K562 (cell line): ENCODE results near the gene TM9SF4. TPM values are rescaled to one million over a fixed set of nuclear protein-coding genes. Genes with fewer than 3 reads are reported as not detected.

ENCODE experiments used
- ATAC-seq: fragments of 200-7000 bp; cut with Tn5 transposase; 3 replicates; pipeline ENCODE4 v1.9.1; 2020; ENCODE audit warnings: moderate library complexity
- BruUV-seq: library from RNA; stranded (reverse); fragments of 400-500 nt; replicated peaks from 2 replicates; lab custom pipeline; 2021; lab: Mats Ljungman, UMichigan
- CTCF ChIA-PET: fragments of 300-600 bp; formaldehyde crosslinking; extraction: SDS; loops from one replicate; lab custom pipeline; 2021; ENCODE audit warnings: low intra/inter-chr PET ratio; lab: Yijun Ruan, JAX
- POLR2A ChIA-PET: fragments of 300-600, 350-650 bp; sonication (Branson Sonifier 250); formaldehyde crosslinking; extraction: SDS; loops from one replicate; lab custom pipeline; 2021; ENCODE audit warnings: antibody characterized with exemption, inconsistent platforms; lab: Yijun Ruan, JAX
- DNase-seq, 4 experiments: peaks; one replicate each; pipeline versions ENCODE4 v3.0.0 to v3.0.0-alpha.2; 2011 to 2018; ENCODE audit warnings: low spot score in 3 of 4, mixed read lengths in 3 of 4; ENCODE audit errors: extremely low read depth in 1 of 4
- FAIRE-seq: peaks from 2 replicates; lab custom pipeline; 2011; peaks lifted over from hg19 to GRCh38; lab: Jason Lieb, UNC
- H2AFZ ChIP-seq: 2 replicates; pipeline ENCODE4 v1.6.0; 2011; ENCODE audit warnings: low read depth, low read length, control low read depth, inconsistent platforms
- H3K27ac ChIP-seq: fragments of 200-600 bp; 3 replicates; pipeline ENCODE4 v1.8.0; 2011; ENCODE audit warnings: low read depth, mild to moderate bottlenecking, control low read depth, inconsistent platforms, low read length, moderate library complexity, mixed read lengths; ENCODE audit errors: extremely low read depth
- H3K27me3 ChIP-seq, 2 experiments: fragments of 300-600 bp in 1 of 2; 2 replicates in 1 of 2; 3 replicates in 1 of 2; pipeline versions ENCODE4 v1.6.0 to v1.8.0; 2011; ENCODE audit warnings: inconsistent platforms in 2 of 2, low read length in 2 of 2, mild to moderate bottlenecking in 1 of 2, mixed read lengths in 1 of 2, moderate library complexity in 1 of 2; ENCODE audit not compliant: control insufficient read depth in 2 of 2, insufficient read depth in 2 of 2
- H3K36me3 ChIP-seq: fragments of 300-600 bp; 3 replicates; pipeline ENCODE4 v1.8.0; 2011; ENCODE audit warnings: mild to moderate bottlenecking, low read length, inconsistent platforms; ENCODE audit not compliant: control insufficient read depth, insufficient read depth
- H3K4me1 ChIP-seq, 2 experiments: fragments of 200-600 bp in 1 of 2; replicated peaks in 1 of 2; 2 replicates in 1 of 2; 3 replicates in 1 of 2; pipeline versions ENCODE4 v1.5.1 to v1.8.0; 2011; ENCODE audit warnings: inconsistent platforms in 2 of 2, low read length in 2 of 2, mild to moderate bottlenecking in 1 of 2, mixed read lengths in 1 of 2, moderate library complexity in 1 of 2; ENCODE audit not compliant: control insufficient read depth in 2 of 2, insufficient read depth in 2 of 2
- H3K4me2 ChIP-seq: 2 replicates; pipeline ENCODE4 v1.6.1; 2011; ENCODE audit warnings: low read length, control low read depth, inconsistent platforms, mixed read lengths; ENCODE audit not compliant: insufficient read depth
- H3K4me3 ChIP-seq: fragments of 200-600 bp; sonication (generic), shearing (Covaris generic); 2 replicates; pipeline ENCODE4 v1.5.1; 2016; ENCODE audit warnings: control low read depth, inconsistent platforms
- H3K79me2 ChIP-seq: fragments of 200-600 bp; 3 replicates; pipeline ENCODE4 v1.8.0; 2011; ENCODE audit warnings: low read length, inconsistent platforms; ENCODE audit not compliant: control insufficient read depth, insufficient read depth
- H3K9ac ChIP-seq, 2 experiments: 2 replicates each; pipeline versions ENCODE4 v1.6.0 to v1.6.1; 2011; ENCODE audit warnings: low read depth in 2 of 2, low read length in 2 of 2, control low read depth in 1 of 2, inconsistent platforms in 1 of 2, mild to moderate bottlenecking in 1 of 2, mixed read lengths in 1 of 2; ENCODE audit not compliant: insufficient read depth in 1 of 2
- H3K9me1 ChIP-seq: one replicate; pipeline ENCODE4 v1.6.0; 2011; ENCODE audit warnings: inconsistent platforms, mild to moderate bottlenecking, low read length, moderate library complexity; ENCODE audit not compliant: control insufficient read depth, insufficient read depth
- H3K9me3 ChIP-seq: replicated peaks from 2 replicates; pipeline ENCODE4 v1.5.1; 2011; ENCODE audit warnings: low read depth, low read length, inconsistent platforms; ENCODE audit not compliant: control insufficient read depth, insufficient read depth
- H4K20me1 ChIP-seq: replicated peaks from 2 replicates; pipeline ENCODE4 v1.6.1; 2011; ENCODE audit warnings: low read length, inconsistent platforms, mixed read lengths; ENCODE audit not compliant: control insufficient read depth, insufficient read depth
- CBX8 ChIP-seq: fragments of 200-600 bp; sonication (generic); IDR thresholded peaks from 2 replicates; pipeline ENCODE4 v1.6.1; 2012; ENCODE audit warnings: borderline replicate concordance, mixed run types, low read depth, mild to moderate bottlenecking, moderate library complexity, mixed read lengths, low read length, control low read depth, inconsistent platforms; ENCODE audit not compliant: poor library complexity, severe bottlenecking; ENCODE audit errors: extremely low read depth
- LCOR ChIP-seq: sonication (generic); formaldehyde crosslinking; IDR thresholded peaks from 2 replicates; pipeline ENCODE4 v1.8.0; 2022; ENCODE audit warnings: mild to moderate bottlenecking, missing genetic modification reagents
- MNT ChIP-seq, 2 experiments: fragments of 450-650 bp; conservative IDR thresholded peaks; 2 replicates each; pipeline ENCODE4 v1.6.1; 2017; ENCODE audit warnings: mild to moderate bottlenecking in 2 of 2, moderate library complexity in 2 of 2
- PTRF ChIP-seq: fragments of 450-650 bp; IDR thresholded peaks from 2 replicates; pipeline ENCODE4 v1.6.1; 2016; ENCODE audit warnings: mild to moderate bottlenecking, missing genetic modification characterization, missing compliant biosample characterization
- RBM39 ChIP-seq: fragments of 200-400 bp; formaldehyde crosslinking; optimal IDR thresholded peaks from 2 replicates; pipeline ENCODE3; 2018; ENCODE audit warnings: low read depth, low read length
- TAF1 ChIP-seq: IDR thresholded peaks from 2 replicates; pipeline ENCODE4 v1.6.1; 2011; ENCODE audit warnings: mild to moderate bottlenecking, low read length, moderate library complexity; ENCODE audit not compliant: insufficient read depth, control insufficient read depth, severe bottlenecking; ENCODE audit errors: extremely low read depth
- ZBTB11 ChIP-seq, 3 experiments: fragments of 200-800 bp in 1 of 3; fragments of 250-450 bp in 1 of 3; fragments of 450-650 bp in 1 of 3; sonication (Bioruptor Pico) in 1 of 3; sonication (Bioruptor generic) in 1 of 3; formaldehyde crosslinking in 1 of 3; IDR thresholded peaks; 2 replicates each; pipeline versions ENCODE4 v1.6.1 to v1.8.0; 2016 to 2022; ENCODE audit warnings: mild to moderate bottlenecking in 2 of 3, missing genetic modification characterization in 2 of 3, missing compliant biosample characterization in 1 of 3, moderate library complexity in 1 of 3
- ZKSCAN8 ChIP-seq: fragments of 200-800 bp; sonication (Bioruptor generic); IDR thresholded peaks from 2 replicates; pipeline ENCODE4 v1.6.1; 2016; ENCODE audit warnings: missing genetic modification characterization, missing compliant biosample characterization
- ZNF124 ChIP-seq: sonication (generic); formaldehyde crosslinking; IDR thresholded peaks from 2 replicates; pipeline ENCODE4 v1.8.1; 2022; ENCODE audit warnings: missing genetic modification reagents
- WGBS: fragments of 100-300 bp; shearing (Covaris generic); methylation state at CpG from one replicate; pipeline ENCODE4 v1.1.6; 2016; ENCODE audit warnings: low coverage, mixed read lengths; ENCODE audit not compliant: insufficient coverage; ENCODE audit errors: missing lambda C conversion rate; 5-methylcytosine and 5-hydroxymethylcytosine counted together
- in situ Hi-C: fragments of 300-500 bp; cut with MboI; formaldehyde crosslinking; loops from 4 replicates; pipeline ENCODE4 v1.15.0; 2018; ENCODE audit warnings: inconsistent platforms, mixed read lengths
- intact Hi-C: fragments of 100-400 bp; cut with micrococcal nuclease; formaldehyde crosslinking; loops from 2 replicates; pipeline ENCODE4 v1.14.2; 2022
- polyA plus RNA-seq, 8 experiments: library from polyadenylated mRNA; depleted of rRNA in 4 of 8; stranded (reverse) in 5 of 8; unstranded in 3 of 8; fragments of >200 nt; fragmentation: Nextera tagmentation in 2 of 8; fragmentation: Illumina TruSeq in 1 of 8; extraction: Ambion mirVana in 2 of 8; extraction: Trizol in 1 of 8; gene quantifications; 2 replicates each; pipeline versions ENCODE4 v1.2.1 to v1.2.3, GENCODE V29; 2011 to 2014; ENCODE audit warnings: inconsistent platforms in 1 of 8, missing spikeins in 1 of 8
- total RNA-seq, 7 experiments: library from RNA; depleted of rRNA in 6 of 7; stranded (reverse); fragments of >200 nt in 6 of 7; fragmentation: Illumina TruSeq in 2 of 7; extraction: Trizol in 2 of 7; gene quantifications; 2 replicates each; pipeline versions ENCODE4 v1.2.1 to v1.2.3, GENCODE V29; 2011 to 2021; ENCODE audit warnings: low replicate concordance in 1 of 7
- TF ChIP-seq, protein P1 (sequence below): sonication (generic); formaldehyde crosslinking; IDR thresholded peaks from 2 replicates; pipeline ENCODE4 v1.9.0; 2022; ENCODE audit warnings: mild to moderate bottlenecking, missing genetic modification reagents
- TF ChIP-seq, protein P2 (sequence below): sonication (generic); IDR thresholded peaks from 2 replicates; pipeline ENCODE4 v1.6.1; 2016

Gene TM9SF4
- total and polyA plus RNA-seq, 9 of the 15 experiments (the other 6 are each of a cell fraction or from before 2014, with no cell fraction given), result 14.5 to 46.3 (median 26.9) TPM

- in situ Hi-C loops, result no loop called here
- no peak for ATAC-seq
- TF ChIP-seq, protein P1, sequence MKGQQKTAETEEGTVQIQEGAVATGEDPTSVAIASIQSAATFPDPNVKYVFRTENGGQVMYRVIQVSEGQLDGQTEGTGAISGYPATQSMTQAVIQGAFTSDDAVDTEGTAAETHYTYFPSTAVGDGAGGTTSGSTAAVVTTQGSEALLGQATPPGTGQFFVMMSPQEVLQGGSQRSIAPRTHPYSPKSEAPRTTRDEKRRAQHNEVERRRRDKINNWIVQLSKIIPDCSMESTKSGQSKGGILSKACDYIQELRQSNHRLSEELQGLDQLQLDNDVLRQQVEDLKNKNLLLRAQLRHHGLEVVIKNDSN (CRISPR knock-in tag), result no peak
- TF ChIP-seq ZKSCAN8 (CRISPR knock-in tag) (no peak), LCOR (CRISPR knock-in tag) (no peak), CBX8 (no peak), PTRF (no peak), MNT (conservative IDR thresholded peaks at IDR 0.05) (no peak), ZBTB11 (CRISPR knock-in tag; IDR thresholded peaks at IDR 0.05) (no peak), ZNF124 (CRISPR knock-in tag) (no peak), TAF1 (no peak), RBM39 (no peak)
- TF ChIP-seq, protein P2, sequence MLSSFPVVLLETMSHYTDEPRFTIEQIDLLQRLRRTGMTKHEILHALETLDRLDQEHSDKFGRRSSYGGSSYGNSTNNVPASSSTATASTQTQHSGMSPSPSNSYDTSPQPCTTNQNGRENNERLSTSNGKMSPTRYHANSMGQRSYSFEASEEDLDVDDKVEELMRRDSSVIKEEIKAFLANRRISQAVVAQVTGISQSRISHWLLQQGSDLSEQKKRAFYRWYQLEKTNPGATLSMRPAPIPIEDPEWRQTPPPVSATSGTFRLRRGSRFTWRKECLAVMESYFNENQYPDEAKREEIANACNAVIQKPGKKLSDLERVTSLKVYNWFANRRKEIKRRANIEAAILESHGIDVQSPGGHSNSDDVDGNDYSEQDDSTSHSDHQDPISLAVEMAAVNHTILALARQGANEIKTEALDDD, result no peak
These were observed 5.8 kb downstream of the TM9SF4 start for GRCh38 chr20:32115211-32115767.

More at GRCh38 chr20:32115211-32115767, 5.8 kb downstream of the TM9SF4 start:
- 66% methylated on average over 5 of the region's 5 CpGs for WGBS
- Histone ChIP-seq H3K4me1 (peaks cover 3 to 12% of the 10 kb centered on the region in 2 experiments; a peak in 3 of 5 replicates), H3K9me3 (no peaks in the 10 kb centered on the region), H2AFZ (no peak overlapping the region), H3K4me3 (no peak overlapping the region), H3K9ac (no peak overlapping the region), H3K79me2 (peaks cover 90% of the 10 kb centered on the region), H3K36me3 (peaks cover 29% of the 10 kb centered on the region), H3K4me2 (no peak overlapping the region), H4K20me1 (peaks cover 25% of the 10 kb centered on the region; the same call in 1 of the 2 replicates), H3K27ac (no peak overlapping the region), H3K9me1 (no peaks in the 10 kb centered on the region), H3K27me3 (no peaks in the 10 kb centered on the region)
- ChIA-PET POLR2A (no interaction called here), CTCF (interaction anchor here (0.6 kb wide), 1 partner anchor 539 kb away, joined by 3 read pairs; no protein-coding TSS in a partner anchor)
- FAIRE-seq (no peak), DNase-seq (no peak)
- intact Hi-C loops, result no loop called here
- BruUV-seq, result no TSS peak
